ENCODE measurements around the gene BBOX1.
A peak's percentile ranks its signal among the peaks of the same experiment; 100 is the strongest.
"Not testable (repeated sequence)": the region's sequence is repeated elsewhere in the genome, so short reads cannot be mapped to it uniquely, and the experiment has no call there.

Gene BBOX1

GRCh38 chr11:27122001-27122400 lies 81.4 kb downstream of the BBOX1 start:
- TF ChIP-seq, protein P1, sequence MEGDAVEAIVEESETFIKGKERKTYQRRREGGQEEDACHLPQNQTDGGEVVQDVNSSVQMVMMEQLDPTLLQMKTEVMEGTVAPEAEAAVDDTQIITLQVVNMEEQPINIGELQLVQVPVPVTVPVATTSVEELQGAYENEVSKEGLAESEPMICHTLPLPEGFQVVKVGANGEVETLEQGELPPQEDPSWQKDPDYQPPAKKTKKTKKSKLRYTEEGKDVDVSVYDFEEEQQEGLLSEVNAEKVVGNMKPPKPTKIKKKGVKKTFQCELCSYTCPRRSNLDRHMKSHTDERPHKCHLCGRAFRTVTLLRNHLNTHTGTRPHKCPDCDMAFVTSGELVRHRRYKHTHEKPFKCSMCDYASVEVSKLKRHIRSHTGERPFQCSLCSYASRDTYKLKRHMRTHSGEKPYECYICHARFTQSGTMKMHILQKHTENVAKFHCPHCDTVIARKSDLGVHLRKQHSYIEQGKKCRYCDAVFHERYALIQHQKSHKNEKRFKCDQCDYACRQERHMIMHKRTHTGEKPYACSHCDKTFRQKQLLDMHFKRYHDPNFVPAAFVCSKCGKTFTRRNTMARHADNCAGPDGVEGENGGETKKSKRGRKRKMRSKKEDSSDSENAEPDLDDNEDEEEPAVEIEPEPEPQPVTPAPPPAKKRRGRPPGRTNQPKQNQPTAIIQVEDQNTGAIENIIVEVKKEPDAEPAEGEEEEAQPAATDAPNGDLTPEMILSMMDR (IDR thresholded peaks at IDR 0.05; ENCODE audit: insufficient read depth, missing control alignments) = no peak
- FAIRE-seq = no peak
- no peak for DNase-seq (ENCODE audit: insufficient read length, low spot score)

DNA sequence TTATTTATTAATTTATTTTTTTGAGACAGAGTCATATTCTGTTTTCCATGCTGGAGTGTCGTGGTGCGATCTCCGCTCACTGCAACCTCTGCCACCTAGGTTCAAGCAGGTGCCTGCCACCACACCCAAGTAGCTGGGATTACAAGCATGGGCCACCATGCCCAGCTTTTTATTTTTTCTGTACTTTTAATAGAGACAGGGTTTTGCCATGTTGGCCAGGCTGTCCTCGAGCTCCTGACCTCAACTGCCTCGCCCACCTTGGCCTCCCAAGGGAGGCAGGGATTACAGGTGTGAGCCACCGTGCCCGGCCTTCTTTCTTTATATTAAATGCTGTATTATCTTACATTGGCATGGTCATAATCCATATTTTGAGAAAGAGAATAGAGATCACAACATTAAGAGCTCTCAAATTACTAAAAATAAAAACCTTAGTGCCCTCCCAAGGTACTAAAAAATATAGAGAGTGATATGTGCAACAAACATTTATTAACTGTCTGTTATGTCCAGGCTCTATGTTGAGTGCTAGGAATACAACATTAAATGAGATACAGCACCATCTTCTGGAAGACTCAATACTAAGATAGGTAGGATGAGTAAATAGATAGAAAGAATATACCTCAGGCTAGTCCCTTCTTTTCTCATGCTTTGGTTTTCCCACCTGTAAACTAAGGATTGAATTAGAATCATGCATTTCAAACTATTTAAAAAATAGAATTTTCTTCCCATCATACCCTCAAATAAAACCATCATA lies 84.1 kb downstream of the BBOX1 start:
- no peak for DNase-seq (ENCODE audit: insufficient read length, low spot score)

DNA sequence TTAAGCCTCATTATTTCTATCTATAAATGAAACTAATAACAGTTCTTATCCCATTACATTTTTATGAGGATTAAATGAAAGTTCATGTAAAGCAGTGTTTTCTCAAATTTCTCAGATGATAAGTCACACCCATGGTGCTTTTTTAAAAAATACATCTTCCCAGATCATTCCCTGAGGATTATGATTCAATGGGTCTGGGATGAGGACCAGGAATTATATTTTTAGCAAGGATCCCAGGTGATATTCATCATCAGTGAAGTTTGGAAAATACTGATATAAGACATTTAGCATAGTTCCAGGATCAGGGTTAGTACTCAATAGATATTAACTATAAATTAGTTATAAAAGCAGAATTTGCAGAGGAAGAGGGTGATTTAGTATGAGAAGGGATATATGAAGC lies 89.1 kb downstream of the BBOX1 start:
- TF ChIP-seq, protein P1 (IDR thresholded peaks at IDR 0.05; ENCODE audit: insufficient read depth, missing control alignments) = no peak
- FAIRE-seq = no peak
- DNase-seq (ENCODE audit: insufficient read length, low spot score) = no peak

More for the DNA sequence above, 84.1 kb downstream of the BBOX1 start:
- FAIRE-seq = no peak
- TF ChIP-seq, protein P1 (IDR thresholded peaks at IDR 0.05; ENCODE audit: insufficient read depth, missing control alignments) = peak; percentile 53

- TF ChIP-seq, protein P1 (IDR thresholded peaks at IDR 0.05; ENCODE audit: insufficient read depth, missing control alignments) = no peak
- DNase-seq (ENCODE audit: insufficient read length, low spot score) (no peak), FAIRE-seq (no peak)
Observed at GRCh38 chr11:27130806-27131205, 90.2 kb downstream of the BBOX1 start.

DNA sequence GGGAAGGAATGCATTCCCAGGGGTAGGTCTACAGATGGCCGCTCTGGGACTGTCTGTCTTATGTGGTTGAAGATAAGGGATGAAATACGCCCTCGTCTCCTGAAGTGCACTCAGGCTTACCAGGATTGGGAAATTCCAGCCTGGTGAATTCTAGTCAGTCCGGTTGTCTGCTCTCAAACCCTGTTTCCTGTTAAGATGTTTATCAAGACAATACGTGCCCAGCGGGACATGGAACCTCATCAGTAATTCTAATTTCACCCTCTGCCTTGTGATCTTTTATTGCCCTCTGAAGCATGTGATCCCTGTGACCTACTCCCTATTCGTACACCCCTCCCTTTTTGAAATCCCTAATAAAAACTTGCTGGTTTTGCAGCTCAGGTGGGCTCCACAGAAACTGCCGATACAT lies 95.3 kb downstream of the BBOX1 start:
- not testable (repeated sequence) for DNase-seq (ENCODE audit: insufficient read length, low spot score); FAIRE-seq

- TF ChIP-seq, protein P1 (IDR thresholded peaks at IDR 0.05; ENCODE audit: insufficient read depth, missing control alignments) = no peak
- FAIRE-seq = no peak
Observed at GRCh38 chr11:27138716-27139115, 98.1 kb downstream of the BBOX1 start.

GRCh38 chr11:27139742-27140367 lies 99.2 kb downstream of the BBOX1 start:
- TF ChIP-seq, protein P1 (IDR thresholded peaks at IDR 0.05; ENCODE audit: insufficient read depth, missing control alignments) = no peak
- DNase-seq (ENCODE audit: insufficient read length, low spot score) (no peak), FAIRE-seq (no peak)

More at GRCh38 chr11:27138716-27139115, 98.1 kb downstream of the BBOX1 start:
- DNase-seq (ENCODE audit: insufficient read length, low spot score) = no peak

Data from D721Med (cell line).